Right cardiac atrium (tissue), 5 donors: ENCODE data around the gene STK32B. TPM values are rescaled to one million over a fixed set of nuclear protein-coding genes. Genes with fewer than 3 reads are reported as not detected.

Experiments used
- ATAC-seq, 2 donors: fragments of 200-7000 bp; cut with Tn5 transposase; one replicate each; pipeline versions ENCODE4 v1.8.0 to v1.9.1; 2020; ENCODE audit warnings: moderate library complexity in 2 of 2, mild to moderate bottlenecking in 1 of 2
- DNase-seq, 3 donors: peaks; one replicate each; pipeline ENCODE4 v3.0.0-alpha.2; 2020
- H3K27ac ChIP-seq: one replicate; pipeline ENCODE4 v1.5.1; 2013; ENCODE audit warnings: mild to moderate bottlenecking, low read length, control low read depth, moderate library complexity
- H3K27me3 ChIP-seq: one replicate; pipeline ENCODE4 v1.6.1; 2013; ENCODE audit not compliant: control insufficient read depth, insufficient read depth
- H3K4me1 ChIP-seq: one replicate; pipeline ENCODE4 v1.6.1; 2013; ENCODE audit warnings: low read length; ENCODE audit not compliant: control insufficient read depth, insufficient read depth
- H3K4me3 ChIP-seq: one replicate; pipeline ENCODE4 v1.5.1; 2013; ENCODE audit warnings: low read length, control low read depth
- H3K9me3 ChIP-seq: one replicate; pipeline ENCODE4 v1.6.1; 2013; ENCODE audit warnings: low read length; ENCODE audit not compliant: control insufficient read depth
- WGBS: extraction: QIAGEN DNeasy Blood & Tissue Kit; methylation state at CpG from one replicate; pipeline ENCODE4 v1.1.7; 2013; 5-methylcytosine and 5-hydroxymethylcytosine counted together
- intact Hi-C, 4 donors: fragments of 100-400 bp; cut with DNase I; formaldehyde crosslinking; loops; one replicate each; pipeline versions ENCODE4 v1.11.0 to v1.14.0; 2022 to 2023
- polyA plus RNA-seq: library from polyadenylated mRNA; stranded (reverse); fragments of 200-250 nt; gene quantifications from one replicate; pipeline ENCODE4 v1.2.3, GENCODE V29; 2013
- total RNA-seq, 4 donors: library from RNA; stranded (reverse); fragmentation: NEBNext Ultra II Directional; extraction: Animal tissue kit (Norgen Biotek cat#: 25700); gene quantifications; one replicate each; pipeline ENCODE4 v1.2.1, GENCODE V29; 2021
- donor health status: healthy with polysubstance abuse.
- donor health status: DM: no; HTN: yes; CAD: no.
- donor health status: DM: no; HTN: no; CAD: no.
- donor health status: DM: no; HTN: yes; CAD: no; lungs with severe emphysema.
- donor health status: DM: yes; HTN: yes; CAD: no.

STK32B gene
- total and polyA plus RNA-seq, 5 donors = 0.02 to 0.56 (median 0.29) TPM

GRCh38 chr4:5212255-5213013 lies 161.2 kb downstream of the STK32B start:
- DNase-seq (no peak), ATAC-seq (no peak)
- Histone ChIP-seq H3K4me1 (no peaks in the 10 kb centered on the region), H3K4me3 (no peak overlapping the region), H3K9me3 (no peaks in the 10 kb centered on the region), H3K27ac (no peak overlapping the region), H3K27me3 (no peaks in the 10 kb centered on the region)
- 73% methylated on average over 14 of the region's 14 CpGs for WGBS
- intact Hi-C loops = no loop called here

GRCh38 chr4:5213087-5213595 lies 161.9 kb downstream of the STK32B start:
- WGBS = 80% methylated on average over 4 of the region's 4 CpGs

DNA sequence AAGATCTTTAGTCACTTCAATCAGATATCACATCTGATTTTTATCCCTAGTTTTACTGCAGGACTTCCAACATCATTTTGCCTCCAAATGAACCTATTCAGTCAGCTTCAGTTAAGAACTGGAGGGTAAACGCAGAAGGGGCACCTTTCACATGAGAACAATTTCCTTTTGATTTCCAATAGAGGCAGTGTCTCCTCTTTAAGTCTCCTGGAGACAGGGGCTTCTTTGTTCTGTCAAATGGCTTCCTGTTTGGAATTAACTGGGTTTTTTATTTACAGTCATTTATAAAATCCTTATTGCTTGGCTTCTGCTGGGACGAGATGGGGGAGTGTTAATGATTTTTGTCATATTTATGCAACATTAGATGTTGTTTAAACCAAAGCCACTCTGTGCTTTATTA lies 164.0 kb downstream of the STK32B start:
- Histone ChIP-seq H3K27ac (no peak overlapping the region), H3K4me1 (no peaks in the 10 kb centered on the region), H3K9me3 (no peaks in the 10 kb centered on the region), H3K4me3 (no peak overlapping the region), H3K27me3 (no peaks in the 10 kb centered on the region)
- WGBS = 61% methylated on average over 2 of the region's 2 CpGs
- DNase-seq = no peak
- intact Hi-C loops = no loop called here
- no peak for ATAC-seq

More at GRCh38 chr4:5213087-5213595, 161.9 kb downstream of the STK32B start:
- Histone ChIP-seq H3K4me3 (no peak overlapping the region), H3K27me3 (no peaks in the 10 kb centered on the region), H3K9me3 (no peaks in the 10 kb centered on the region), H3K4me1 (no peaks in the 10 kb centered on the region), H3K27ac (no peak overlapping the region)
- intact Hi-C loops = no loop called here
- DNase-seq (no peak), ATAC-seq (no peak)

DNA sequence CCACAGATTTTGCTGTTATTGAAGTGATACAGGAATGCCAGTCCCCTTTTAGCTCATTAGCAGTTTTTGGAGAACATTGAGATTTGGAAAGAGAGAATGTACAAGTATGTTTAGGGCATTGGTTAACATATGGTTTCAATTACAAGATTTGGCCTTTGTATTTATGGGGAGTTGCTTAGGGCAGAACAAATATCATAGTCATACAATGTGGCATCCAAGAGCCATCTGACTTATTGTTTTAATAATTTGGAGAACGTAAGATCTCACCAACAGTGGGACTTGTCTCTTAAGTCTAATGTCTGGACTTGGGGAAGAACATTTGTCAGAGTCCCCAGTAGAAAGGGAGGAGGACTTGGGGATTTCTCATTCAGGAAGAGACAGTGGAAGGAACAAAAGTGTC lies 166.1 kb downstream of the STK32B start:
- 82% methylated on average over 1 of the region's 1 CpG for WGBS
- ATAC-seq = no peak
- Histone ChIP-seq H3K9me3 (no peaks in the 10 kb centered on the region), H3K4me1 (no peaks in the 10 kb centered on the region), H3K4me3 (no peak overlapping the region), H3K27me3 (no peaks in the 10 kb centered on the region), H3K27ac (no peak overlapping the region)
- DNase-seq = no peak
- intact Hi-C loops = no loop called here

GRCh38 chr4:5218376-5219069 lies 167.2 kb downstream of the STK32B start:
- WGBS = 79% methylated on average over 12 of the region's 12 CpGs
- Histone ChIP-seq H3K4me3 (no peak overlapping the region), H3K4me1 (no peaks in the 10 kb centered on the region), H3K27ac (no peak overlapping the region), H3K9me3 (no peaks in the 10 kb centered on the region), H3K27me3 (no peaks in the 10 kb centered on the region)
- no peak for ATAC-seq
- DNase-seq = no peak
- intact Hi-C loops = no loop called here

DNA sequence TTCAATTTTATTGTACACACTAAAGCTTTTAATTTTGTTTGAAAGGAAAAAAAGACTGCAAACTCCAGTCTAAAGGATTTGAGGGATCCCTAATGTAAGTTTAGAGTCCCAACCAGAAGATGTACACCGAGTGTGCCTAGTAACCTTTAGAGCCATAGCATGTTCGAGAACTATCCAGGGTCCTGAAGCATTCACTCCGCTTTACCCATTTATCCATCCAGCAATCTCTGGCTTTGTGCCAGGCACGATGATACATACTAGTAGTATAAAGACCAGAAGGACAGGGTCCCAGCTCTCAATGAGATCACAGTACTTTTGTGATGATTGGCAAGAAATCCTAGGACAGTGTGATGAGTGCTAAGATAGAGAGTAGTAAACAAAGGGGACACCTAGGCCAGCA lies 168.7 kb downstream of the STK32B start:
- ATAC-seq = no peak

DNA sequence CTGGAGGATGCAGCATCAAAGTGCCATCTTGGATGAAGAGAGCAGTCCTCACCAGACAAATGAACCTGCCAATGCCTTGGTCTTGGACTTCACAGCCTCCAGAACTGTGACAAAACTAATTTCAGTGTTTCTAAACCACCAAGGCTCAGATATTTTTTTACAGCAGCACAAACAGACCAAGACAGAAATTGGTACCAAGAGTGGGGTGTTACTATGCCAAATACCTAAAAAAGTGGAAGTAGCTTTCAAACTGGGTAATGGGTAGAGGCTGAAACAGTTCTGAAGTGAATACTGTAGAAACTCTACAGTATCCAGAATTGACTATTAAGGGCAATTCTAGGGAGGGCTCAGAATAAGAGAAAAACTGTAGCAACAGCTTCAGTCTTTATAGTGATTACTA lies 170.8 kb downstream of the STK32B start:
- H3K4me3 ChIP-seq = no peak overlapping the region
- intact Hi-C loops = no loop called here
- ATAC-seq (no peak), DNase-seq (no peak)
- no peaks in the 10 kb centered on the region for H3K27me3 ChIP-seq
- no peaks in the 10 kb centered on the region for H3K9me3 ChIP-seq
- no peak overlapping the region for H3K27ac ChIP-seq
- H3K4me1 ChIP-seq = no peaks in the 10 kb centered on the region

More for the DNA sequence above, 168.7 kb downstream of the STK32B start:
- H3K27me3 ChIP-seq = no peaks in the 10 kb centered on the region
- no peak overlapping the region for H3K27ac ChIP-seq
- no peak overlapping the region for H3K4me3 ChIP-seq
- no peak for DNase-seq
- no peaks in the 10 kb centered on the region for H3K9me3 ChIP-seq
- intact Hi-C loops = no loop called here
- H3K4me1 ChIP-seq = no peaks in the 10 kb centered on the region
- WGBS = 45% methylated on average over 4 of the region's 4 CpGs

- 73% methylated on average over 1 of the region's 1 CpG for WGBS
- Histone ChIP-seq H3K4me3 (no peak overlapping the region), H3K9me3 (no peaks in the 10 kb centered on the region), H3K4me1 (no peaks in the 10 kb centered on the region), H3K27me3 (no peaks in the 10 kb centered on the region), H3K27ac (no peak overlapping the region)
- DNase-seq (no peak), ATAC-seq (no peak)
- intact Hi-C loops = no loop called here
Observed at GRCh38 chr4:5222951-5223350, 171.7 kb downstream of the STK32B start.

DNA sequence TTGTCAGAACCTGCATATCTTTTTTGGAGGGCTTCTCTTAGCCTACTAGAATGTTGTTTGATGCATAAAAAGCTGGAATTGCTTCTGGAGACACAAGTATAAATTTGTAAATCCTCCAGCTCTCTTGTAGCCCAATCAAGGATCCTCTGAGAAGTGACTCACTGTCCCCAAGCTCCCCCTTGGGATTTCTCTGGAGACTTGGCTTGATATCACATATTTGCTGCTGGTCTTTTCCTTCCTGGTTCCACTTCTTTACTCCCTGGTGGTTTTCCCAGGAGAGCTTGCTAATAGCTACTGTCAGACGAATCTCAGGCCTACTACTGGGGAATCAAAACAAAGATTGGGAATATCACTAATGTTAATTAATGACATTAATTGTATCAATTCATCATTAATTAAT lies 173.1 kb downstream of the STK32B start:
- 32% methylated on average over 1 of the region's 1 CpG for WGBS
- Histone ChIP-seq H3K4me3 (no peak overlapping the region), H3K9me3 (no peaks in the 10 kb centered on the region), H3K27me3 (no peaks in the 10 kb centered on the region), H3K4me1 (no peaks in the 10 kb centered on the region), H3K27ac (no peak overlapping the region)
- intact Hi-C loops = no loop called here
- ATAC-seq = no peak
- DNase-seq = no peak

GRCh38 chr4:5232549-5232948 lies 181.3 kb downstream of the STK32B start:
- H3K27me3 ChIP-seq = no peaks in the 10 kb centered on the region
- intact Hi-C loops = no loop called here
- no peak overlapping the region for H3K4me3 ChIP-seq
- no peaks in the 10 kb centered on the region for H3K4me1 ChIP-seq
- 60% methylated on average over 1 of the region's 1 CpG for WGBS
- DNase-seq (no peak), ATAC-seq (no peak)
- H3K27ac ChIP-seq = no peak overlapping the region
- H3K9me3 ChIP-seq = no peaks in the 10 kb centered on the region

DNA sequence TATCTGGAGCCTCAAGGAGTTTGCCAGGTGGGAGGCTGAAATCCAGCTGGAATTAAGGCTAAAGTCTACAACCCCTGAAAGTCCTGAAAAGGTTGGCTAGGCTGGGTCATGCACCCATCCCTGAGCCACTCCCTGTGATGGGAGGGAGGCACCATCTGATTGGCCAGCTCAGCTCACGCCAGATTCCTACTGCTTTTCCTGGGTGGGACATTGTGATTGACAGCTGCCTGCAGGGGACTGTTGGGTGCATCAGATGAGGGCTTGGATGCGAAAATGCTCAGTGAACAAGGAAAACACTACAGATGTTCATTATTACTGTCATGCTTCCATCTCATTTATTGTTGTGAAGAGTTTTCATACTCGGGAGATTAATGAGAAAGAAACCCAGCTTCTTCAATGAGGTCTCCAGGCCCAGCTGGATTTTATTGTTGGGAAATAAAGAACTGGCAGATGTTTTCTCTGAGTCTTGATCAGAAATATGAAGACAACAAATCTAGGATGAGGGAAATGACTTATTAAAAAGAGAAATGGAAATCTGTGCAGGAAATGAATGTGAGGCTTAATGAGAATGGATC lies 185.9 kb downstream of the STK32B start:
- no peak overlapping the region for H3K4me3 ChIP-seq
- WGBS = 77% methylated on average over 3 of the region's 3 CpGs
- H3K27ac ChIP-seq = no peak overlapping the region
- ATAC-seq (no peak), DNase-seq (no peak)
- H3K4me1 ChIP-seq = no peaks in the 10 kb centered on the region
- H3K9me3 ChIP-seq = no peaks in the 10 kb centered on the region
- intact Hi-C loops = no loop called here
- no peaks in the 10 kb centered on the region for H3K27me3 ChIP-seq
